GM12865 (cell line): Measurements from ENCODE around the gene CNTN5.
A peak's percentile ranks its signal among the peaks of the same experiment; 100 is the strongest.
"Not testable (repeated sequence)": the region's sequence is repeated elsewhere in the genome, so short reads cannot be mapped to it uniquely, and the experiment has no call there.

ENCODE experiments used
- DNase-seq: peaks from one replicate; pipeline ENCODE4 v3.0.0; 2010; ENCODE audit warnings: low read depth
- H3K4me3 ChIP-seq: 2 replicates; pipeline ENCODE4 v1.5.1; 2011; ENCODE audit warnings: mild to moderate bottlenecking, low read depth, low read length, control low read depth
- CTCF ChIP-seq: IDR thresholded peaks from 2 replicates; pipeline ENCODE4 v1.5.1; 2011; ENCODE audit warnings: low read length, control low read depth, low read depth, inconsistent platforms; ENCODE audit not compliant: insufficient read depth; ENCODE audit errors: missing control alignments

CNTN5 gene

GRCh38 chr11:99098258-99098657 lies 77.5 kb downstream of the CNTN5 start:
- TF ChIP-seq CTCF = no peak
- peak; percentile 3 for DNase-seq

DNA sequence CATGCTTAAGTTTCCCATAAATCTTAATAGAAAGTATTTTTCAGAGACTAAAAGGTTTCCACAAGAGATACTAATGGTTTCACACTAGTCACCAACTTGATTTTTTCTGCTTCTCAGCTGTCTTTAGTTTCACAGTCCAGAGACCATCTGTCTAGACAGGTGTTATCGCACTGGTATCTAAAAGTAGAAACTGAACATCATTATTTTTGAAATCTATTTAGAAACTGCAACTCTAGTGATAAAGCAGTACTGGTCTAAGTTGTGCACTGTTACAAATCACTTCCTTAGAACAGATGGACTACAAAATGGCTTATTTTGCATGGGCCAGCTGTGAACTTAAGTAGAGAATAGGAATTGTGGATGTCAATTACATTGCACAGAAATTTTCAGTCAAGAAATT lies 78.0 kb downstream of the CNTN5 start:
- no peak overlapping the region for H3K4me3 ChIP-seq
- no peak for TF ChIP-seq CTCF
- DNase-seq = peak; percentile 74

More at GRCh38 chr11:99098258-99098657, 77.5 kb downstream of the CNTN5 start:
- no peak overlapping the region for H3K4me3 ChIP-seq

GRCh38 chr11:99117603-99118002 lies 96.9 kb downstream of the CNTN5 start:
- no peak overlapping the region for H3K4me3 ChIP-seq
- TF ChIP-seq CTCF = no peak
- DNase-seq = peak; percentile 5

GRCh38 chr11:99133862-99134261 lies 113.1 kb downstream of the CNTN5 start:
- not testable (repeated sequence) for H3K4me3 ChIP-seq, DNase-seq

DNA sequence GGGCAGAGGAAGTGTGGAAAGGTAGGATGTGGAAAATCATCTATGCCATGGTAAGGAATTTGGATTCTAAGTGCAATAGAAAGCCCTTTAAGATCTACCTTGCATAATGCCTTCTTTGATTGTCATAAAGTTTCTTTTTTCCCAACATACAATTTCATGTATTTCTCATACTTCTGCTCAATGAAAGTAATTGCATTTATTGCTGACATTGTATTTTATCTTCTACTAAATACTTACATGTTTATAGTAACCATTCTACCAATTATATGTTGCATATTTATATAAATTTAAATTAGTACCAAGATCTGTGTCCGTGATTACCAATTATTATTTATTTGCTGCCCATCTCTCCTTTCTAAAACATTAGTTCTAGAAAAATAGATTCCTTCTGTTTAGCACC lies 114.8 kb downstream of the CNTN5 start:
- TF ChIP-seq CTCF = no peak
- no peak for DNase-seq
- H3K4me3 ChIP-seq = no peak overlapping the region

DNA sequence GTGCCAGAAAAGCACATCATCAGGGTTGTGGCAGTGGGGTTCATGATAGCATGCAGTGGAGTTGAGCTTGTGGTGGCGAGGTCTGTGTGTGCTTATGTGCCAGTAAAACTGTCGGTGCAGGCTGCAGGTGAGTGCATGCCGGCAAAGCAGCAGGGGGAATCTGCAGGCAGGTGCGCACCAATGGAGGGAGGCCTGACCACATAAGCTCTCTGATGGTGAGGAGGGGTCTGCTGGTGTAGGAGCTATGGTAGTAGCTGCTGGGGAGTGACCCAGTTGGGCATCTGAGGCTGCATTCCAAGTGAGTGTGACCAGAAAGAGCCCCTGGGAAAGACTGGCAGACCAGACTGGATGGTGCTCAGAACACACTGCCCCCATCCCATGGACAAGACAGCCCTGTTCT lies 121.5 kb downstream of the CNTN5 start:
- no peak overlapping the region for H3K4me3 ChIP-seq
- no peak for TF ChIP-seq CTCF
- DNase-seq = no peak

DNA sequence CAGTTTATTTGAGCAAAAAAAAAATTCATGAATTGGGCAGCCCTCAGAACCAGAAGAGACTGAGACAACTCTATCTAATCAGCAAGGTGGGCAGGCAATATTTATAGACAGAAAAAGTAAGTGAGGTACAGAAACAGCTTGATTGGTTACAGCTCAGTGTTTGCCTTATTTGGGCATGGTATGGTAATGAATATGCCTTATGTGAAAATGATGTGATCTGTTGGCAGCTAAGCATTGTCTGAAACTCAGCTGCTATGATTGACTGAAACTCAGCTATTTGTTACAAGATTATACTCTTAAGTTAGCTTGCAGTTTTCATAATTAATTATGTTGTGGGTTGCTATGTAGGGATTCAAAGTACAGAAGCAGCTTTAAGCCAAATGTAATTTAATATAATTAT lies 127.6 kb downstream of the CNTN5 start:
- no peak overlapping the region for H3K4me3 ChIP-seq
- TF ChIP-seq CTCF = no peak
- no peak for DNase-seq

- TF ChIP-seq CTCF = no peak
- no peak overlapping the region for H3K4me3 ChIP-seq
- DNase-seq = no peak
These were observed 133.5 kb downstream of the CNTN5 start for GRCh38 chr11:99154277-99154676.
